ENCODE data around the gene FKBP5. TPM values are rescaled to one million over a fixed set of nuclear protein-coding genes. Genes with fewer than 3 reads are reported as not detected.

Gene FKBP5
- total and polyA plus RNA-seq, 2 experiments from 2014 or later = 73.6 to 254 TPM

DNA sequence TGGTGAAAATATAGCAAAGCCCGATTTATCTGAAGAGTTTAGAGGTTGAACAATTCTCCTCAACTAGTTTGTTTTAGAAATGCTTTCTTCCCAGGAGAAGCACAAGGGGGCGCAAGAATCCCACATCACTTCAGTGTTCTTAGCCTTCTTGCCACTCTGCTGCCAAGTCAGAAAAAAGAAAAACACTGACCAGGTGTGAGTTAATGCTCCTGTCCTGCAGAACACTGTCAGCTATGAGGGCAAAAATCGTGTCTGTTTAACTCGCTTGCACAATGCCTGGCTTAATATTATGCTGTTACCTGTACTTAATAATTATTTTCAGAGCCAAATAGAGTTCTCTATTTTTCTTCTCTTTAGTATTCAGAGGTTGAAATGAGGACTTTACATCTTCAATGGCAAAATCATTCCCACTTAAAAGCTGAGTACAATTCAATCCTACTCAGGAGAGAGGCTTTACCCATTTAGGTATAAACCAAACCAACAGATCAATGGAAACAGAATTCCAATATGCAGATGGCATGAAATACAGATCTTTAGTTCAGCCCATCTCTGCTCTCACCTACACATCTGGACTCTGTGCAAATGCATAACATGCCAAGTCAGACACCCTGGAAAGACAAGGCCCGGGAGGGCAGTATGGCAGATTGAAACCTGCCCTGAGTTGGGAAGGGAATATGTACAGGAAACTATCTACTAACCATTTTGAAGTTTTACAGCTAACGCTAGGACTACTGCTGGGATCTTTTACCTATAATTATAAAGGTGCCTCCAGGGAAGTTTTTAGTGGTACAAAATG lies 104.6 kb downstream of the FKBP5 start:
- peak overlapping the region; percentile 3 for H3K27ac ChIP-seq

DNA sequence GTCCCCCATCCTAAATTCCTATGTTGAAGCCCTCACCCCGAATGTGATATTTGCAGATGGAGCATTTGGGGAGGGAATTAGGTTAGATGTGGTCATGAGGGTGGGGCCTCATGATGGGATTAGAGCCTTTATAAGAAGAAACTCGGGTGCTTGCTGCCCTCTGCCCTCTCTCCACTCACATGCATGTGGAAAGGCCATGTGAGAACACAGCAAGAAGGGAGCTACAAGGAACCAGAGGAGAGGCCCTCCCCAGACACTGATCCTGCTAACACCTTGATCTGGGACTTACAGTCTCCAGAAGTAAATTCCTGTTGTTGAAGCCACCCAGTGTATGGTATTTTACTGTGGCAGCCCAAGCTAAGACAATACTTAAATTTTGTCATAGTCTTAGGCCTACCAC lies 106.4 kb downstream of the FKBP5 start:
- no peak overlapping the region for H3K27ac ChIP-seq

More for the DNA sequence above, 104.6 kb downstream of the FKBP5 start:
- no peak overlapping the region for H3K4me3 ChIP-seq
- no peaks in the 10 kb centered on the region for H3K79me2 ChIP-seq
- H3K4me2 ChIP-seq = no peak overlapping the region
- no peaks in the 10 kb centered on the region for H3K9me2 ChIP-seq (replicated peaks; ENCODE audit: insufficient read depth)
- H3K27me3 ChIP-seq = no peaks in the 10 kb centered on the region
- 15% methylated on average over 6 of the region's 6 CpGs for WGBS (ENCODE audit: low lambda C conversion rate, missing lambda C conversion rate)
- no peaks in the 10 kb centered on the region for H3K9me3 ChIP-seq (ENCODE audit: low read depth)
- no peaks in the 10 kb centered on the region for H4K20me1 ChIP-seq (ENCODE audit: insufficient read depth, poor library complexity, severe bottlenecking)
- H2AFZ ChIP-seq = no peak overlapping the region
- peak; percentile 84 for DNase-seq (ENCODE audit: low spot score)
- peaks cover 10% of the 10 kb centered on the region for H3K4me1 ChIP-seq (ENCODE audit: insufficient read depth)
- no peaks in the 10 kb centered on the region for H3K36me3 ChIP-seq (replicated peaks; ENCODE audit: insufficient read depth, low read depth)
- TF ChIP-seq EZH2phosphoT487 (IDR thresholded peaks at IDR 0.05; ENCODE audit: low read depth, severe bottlenecking, unreplicated experiment) = no peak
- TF ChIP-seq, protein P1, sequence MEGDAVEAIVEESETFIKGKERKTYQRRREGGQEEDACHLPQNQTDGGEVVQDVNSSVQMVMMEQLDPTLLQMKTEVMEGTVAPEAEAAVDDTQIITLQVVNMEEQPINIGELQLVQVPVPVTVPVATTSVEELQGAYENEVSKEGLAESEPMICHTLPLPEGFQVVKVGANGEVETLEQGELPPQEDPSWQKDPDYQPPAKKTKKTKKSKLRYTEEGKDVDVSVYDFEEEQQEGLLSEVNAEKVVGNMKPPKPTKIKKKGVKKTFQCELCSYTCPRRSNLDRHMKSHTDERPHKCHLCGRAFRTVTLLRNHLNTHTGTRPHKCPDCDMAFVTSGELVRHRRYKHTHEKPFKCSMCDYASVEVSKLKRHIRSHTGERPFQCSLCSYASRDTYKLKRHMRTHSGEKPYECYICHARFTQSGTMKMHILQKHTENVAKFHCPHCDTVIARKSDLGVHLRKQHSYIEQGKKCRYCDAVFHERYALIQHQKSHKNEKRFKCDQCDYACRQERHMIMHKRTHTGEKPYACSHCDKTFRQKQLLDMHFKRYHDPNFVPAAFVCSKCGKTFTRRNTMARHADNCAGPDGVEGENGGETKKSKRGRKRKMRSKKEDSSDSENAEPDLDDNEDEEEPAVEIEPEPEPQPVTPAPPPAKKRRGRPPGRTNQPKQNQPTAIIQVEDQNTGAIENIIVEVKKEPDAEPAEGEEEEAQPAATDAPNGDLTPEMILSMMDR (IDR thresholded peaks at IDR 0.05; ENCODE audit: poor library complexity) = peak; percentile 89

DNA sequence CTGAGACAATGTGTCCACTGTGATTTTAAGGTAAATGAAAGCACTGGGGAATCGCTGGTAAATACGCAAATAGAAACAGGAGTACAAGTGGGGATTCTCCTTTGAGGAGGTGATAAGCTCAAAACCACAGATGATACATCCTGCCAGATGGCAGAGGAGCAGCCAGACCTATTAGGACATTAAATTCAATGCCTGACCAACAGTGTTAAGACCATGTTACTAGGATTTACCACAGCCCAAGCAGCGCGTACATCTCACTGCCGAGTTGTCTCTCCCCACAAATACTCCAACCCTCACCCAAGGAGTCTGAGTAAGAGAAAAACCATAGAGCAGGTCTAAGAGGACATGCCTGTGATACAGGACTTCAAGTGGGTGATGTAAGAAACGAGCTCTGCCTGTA lies 107.1 kb downstream of the FKBP5 start:
- H4K20me1 ChIP-seq (ENCODE audit: insufficient read depth, poor library complexity, severe bottlenecking) = no peaks in the 10 kb centered on the region
- H3K4me1 ChIP-seq (ENCODE audit: insufficient read depth) = peaks cover 14% of the 10 kb centered on the region
- H3K27me3 ChIP-seq = no peaks in the 10 kb centered on the region
- 73% methylated on average over 6 of the region's 6 CpGs for WGBS (ENCODE audit: low lambda C conversion rate, missing lambda C conversion rate)
- DNase-seq (ENCODE audit: low spot score) = no peak
- H3K4me2 ChIP-seq = no peak overlapping the region
- no peaks in the 10 kb centered on the region for H3K36me3 ChIP-seq (replicated peaks; ENCODE audit: insufficient read depth, low read depth)
- no peak overlapping the region for H2AFZ ChIP-seq
- H3K79me2 ChIP-seq = no peaks in the 10 kb centered on the region
- H3K27ac ChIP-seq = no peak overlapping the region
- no peak for TF ChIP-seq EZH2 (IDR thresholded peaks at IDR 0.05; ENCODE audit: borderline replicate concordance)
- TF ChIP-seq, protein P1 (IDR thresholded peaks at IDR 0.05; ENCODE audit: poor library complexity) = no peak
- no peak for TF ChIP-seq EZH2phosphoT487 (IDR thresholded peaks at IDR 0.05; ENCODE audit: low read depth, severe bottlenecking, unreplicated experiment)
- H3K9me3 ChIP-seq (ENCODE audit: low read depth) = no peaks in the 10 kb centered on the region
- H3K9me2 ChIP-seq (replicated peaks; ENCODE audit: insufficient read depth) = no peaks in the 10 kb centered on the region
- H3K4me3 ChIP-seq = no peak overlapping the region

More for the DNA sequence above, 106.4 kb downstream of the FKBP5 start:
- Histone ChIP-seq H2AFZ (no peak overlapping the region), H3K4me1 (ENCODE audit: insufficient read depth) (peaks cover 10% of the 10 kb centered on the region), H3K9me3 (ENCODE audit: low read depth) (no peaks in the 10 kb centered on the region), H4K20me1 (ENCODE audit: insufficient read depth, poor library complexity, severe bottlenecking) (no peaks in the 10 kb centered on the region), H3K36me3 (replicated peaks; ENCODE audit: insufficient read depth, low read depth) (no peaks in the 10 kb centered on the region), H3K9me2 (replicated peaks; ENCODE audit: insufficient read depth) (no peaks in the 10 kb centered on the region), H3K79me2 (no peaks in the 10 kb centered on the region), H3K4me2 (no peak overlapping the region), H3K4me3 (no peak overlapping the region), H3K27me3 (no peaks in the 10 kb centered on the region)
- no peak for DNase-seq (ENCODE audit: low spot score)
- WGBS (ENCODE audit: low lambda C conversion rate, missing lambda C conversion rate) = 66% methylated on average over 2 of the region's 2 CpGs
- TF ChIP-seq EZH2 (IDR thresholded peaks at IDR 0.05; ENCODE audit: borderline replicate concordance) = no peak
- no peak for TF ChIP-seq EZH2phosphoT487 (IDR thresholded peaks at IDR 0.05; ENCODE audit: low read depth, severe bottlenecking, unreplicated experiment)
- TF ChIP-seq, protein P1 (IDR thresholded peaks at IDR 0.05; ENCODE audit: poor library complexity) = no peak
